NCI-H345 (cell line): ENCODE data around the gene ABCA13.

Experiments used
- DNase-seq: peaks from one replicate; lab custom pipeline; 2025; lab: John Stamatoyannopoulos, UW

The ABCA13 gene

GRCh38 chr7:48428091-48428684, 256.9 kb downstream of the ABCA13 start:
- DNase-seq = peak; percentile 22

GRCh38 chr7:48429117-48429516, 257.9 kb downstream of the ABCA13 start:
- no peak for DNase-seq

- no peak for DNase-seq
Measured at GRCh38 chr7:48438206-48438605, 266.9 kb downstream of the ABCA13 start.

GRCh38 chr7:48441848-48442492, 270.7 kb downstream of the ABCA13 start:
- peak; percentile 74 for DNase-seq

DNA sequence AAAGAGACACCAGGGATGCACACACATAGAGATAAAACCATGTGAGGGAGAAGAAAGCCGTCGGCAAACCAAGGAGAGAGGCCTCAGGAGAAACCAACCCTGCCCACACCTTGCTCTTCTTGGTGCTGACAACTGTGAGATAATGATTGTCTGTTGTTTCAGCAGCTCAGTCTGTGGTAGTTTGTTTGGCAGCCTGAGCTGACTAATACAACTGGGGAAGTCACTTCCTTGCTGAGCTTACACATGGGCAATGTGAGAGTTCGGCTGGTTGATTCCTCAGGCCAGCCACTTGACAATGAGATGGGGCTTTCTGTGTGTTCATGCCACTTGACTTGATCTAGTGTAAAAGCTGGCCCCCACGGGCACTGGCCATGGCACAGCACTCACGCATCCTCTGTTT, 271.8 kb downstream of the ABCA13 start:
- no peak for DNase-seq

- no peak for DNase-seq
Measured at GRCh38 chr7:48446721-48447120, 275.5 kb downstream of the ABCA13 start.

DNA sequence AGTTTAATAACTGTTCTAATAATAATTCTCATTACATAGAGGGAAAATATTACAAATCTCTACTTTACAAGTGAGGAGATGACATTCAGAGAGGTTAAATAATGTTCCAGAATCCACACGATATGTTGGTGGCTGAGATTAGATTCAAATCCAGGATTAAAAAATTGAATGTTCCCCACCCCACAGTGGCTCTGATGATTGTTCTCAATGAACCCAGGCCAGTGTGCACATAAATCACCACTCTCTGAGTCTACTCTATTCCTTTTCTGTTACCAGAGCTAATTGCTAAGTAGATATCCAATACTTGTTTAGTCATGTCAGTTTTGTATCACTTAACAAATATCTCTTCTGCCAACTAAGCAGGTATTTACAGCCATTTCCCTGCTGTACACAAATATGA, 281.0 kb downstream of the ABCA13 start:
- DNase-seq = no peak

DNA sequence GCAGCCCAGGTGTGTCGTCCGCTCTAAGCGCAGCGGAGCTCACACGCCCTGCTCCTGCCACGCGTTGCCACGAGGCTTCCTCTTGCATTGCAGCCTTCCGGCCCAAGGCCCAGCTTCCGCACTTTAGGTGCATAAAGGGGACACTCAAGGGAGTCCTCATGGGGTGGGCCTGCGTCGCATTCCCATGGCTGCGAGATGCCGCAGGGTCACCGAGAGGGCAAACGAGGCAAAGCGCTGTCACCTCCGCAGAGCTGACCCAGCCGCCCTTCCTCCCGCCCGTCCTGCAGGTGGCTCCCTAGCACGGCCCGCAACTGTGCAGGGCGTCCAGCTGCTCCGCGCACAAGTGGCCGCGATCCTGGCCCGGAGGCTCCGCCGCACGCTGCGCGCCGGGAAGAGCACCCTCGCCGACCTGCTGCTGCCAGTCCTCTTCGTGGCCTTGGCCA, 283.5 kb downstream of the ABCA13 start:
- DNase-seq = no peak

- no peak for DNase-seq
Measured at GRCh38 chr7:48455363-48455762, 284.1 kb downstream of the ABCA13 start.

- no peak for DNase-seq
Measured at GRCh38 chr7:48458701-48459524, 287.7 kb downstream of the ABCA13 start.

DNA sequence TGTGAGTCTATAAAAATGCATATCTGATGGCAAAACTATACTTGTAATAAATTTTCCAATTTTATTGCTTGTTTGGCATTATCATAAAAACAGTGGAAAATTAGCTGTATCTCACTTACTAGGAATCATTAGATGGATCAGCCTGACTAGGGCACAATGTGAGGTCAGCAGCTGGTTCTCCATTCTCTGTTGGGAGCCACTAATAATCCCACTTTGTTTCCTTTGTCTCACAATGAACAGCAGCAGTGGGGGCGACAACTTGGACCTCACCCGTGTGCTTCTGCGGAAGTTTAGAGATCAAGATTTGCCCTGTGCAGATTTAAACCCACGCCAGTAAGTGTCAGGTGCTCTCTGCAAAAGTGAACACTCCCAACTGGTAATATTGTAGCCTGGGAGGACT, 295.5 kb downstream of the ABCA13 start:
- DNase-seq = no peak

- DNase-seq = no peak
Measured at GRCh38 chr7:48471196-48471595, 299.9 kb downstream of the ABCA13 start.

GRCh38 chr7:48472640-48473039, 301.4 kb downstream of the ABCA13 start:
- no peak for DNase-seq

DNA sequence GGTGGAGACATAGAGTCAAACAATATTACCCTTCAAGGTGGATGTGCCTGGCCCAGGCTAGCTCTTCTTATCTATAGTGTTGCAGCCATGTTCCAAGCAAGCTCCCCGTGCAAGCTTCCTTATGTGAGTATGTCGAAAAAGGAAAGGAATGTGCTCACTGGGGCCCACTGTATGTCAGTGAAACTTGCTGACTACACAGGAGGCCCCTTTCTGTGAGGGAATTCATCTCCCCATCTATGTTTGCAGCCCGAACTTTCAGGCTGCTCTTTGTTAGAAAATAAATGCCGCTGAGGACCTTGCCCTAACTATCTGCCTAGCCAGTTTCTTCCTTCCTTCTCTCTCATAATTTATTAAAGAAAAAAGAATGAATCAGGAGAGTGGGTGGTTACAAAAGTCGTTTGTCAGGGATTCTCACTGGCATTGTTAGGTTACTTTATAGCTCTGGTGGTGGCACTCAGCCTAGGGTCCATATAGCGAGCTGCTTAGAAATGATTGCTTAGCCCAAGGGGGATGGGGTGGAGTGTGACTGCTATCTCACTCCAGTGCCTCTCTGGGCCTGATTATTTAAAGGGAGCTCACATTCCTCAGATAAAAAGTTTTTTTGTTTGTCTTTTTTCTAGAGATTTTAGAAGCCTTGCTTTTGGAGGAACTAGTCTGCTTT, 302.1 kb downstream of the ABCA13 start:
- DNase-seq = no peak

DNA sequence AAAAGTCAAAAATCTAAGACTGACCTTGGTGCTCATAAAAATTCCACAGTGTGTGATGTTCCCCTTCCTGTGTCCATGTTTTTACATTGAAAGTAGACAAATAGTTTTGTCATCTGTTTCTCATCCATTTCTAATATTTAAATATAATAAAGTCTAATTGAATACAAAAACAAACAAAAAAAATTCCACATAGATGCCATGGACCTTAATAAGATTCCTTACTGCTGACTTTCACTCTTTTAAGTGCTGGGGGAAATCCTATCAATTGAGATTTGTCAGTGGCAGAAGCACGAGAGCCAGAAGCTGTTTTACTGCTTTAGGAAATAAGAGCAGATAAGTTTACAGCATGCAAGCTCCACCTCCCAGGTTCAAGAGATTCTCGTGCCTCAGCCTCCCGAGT, 310.0 kb downstream of the ABCA13 start:
- no peak for DNase-seq

GRCh38 chr7:48497521-48497920, 326.3 kb downstream of the ABCA13 start:
- no peak for DNase-seq

GRCh38 chr7:48502021-48502420, 330.8 kb downstream of the ABCA13 start:
- no peak for DNase-seq

DNA sequence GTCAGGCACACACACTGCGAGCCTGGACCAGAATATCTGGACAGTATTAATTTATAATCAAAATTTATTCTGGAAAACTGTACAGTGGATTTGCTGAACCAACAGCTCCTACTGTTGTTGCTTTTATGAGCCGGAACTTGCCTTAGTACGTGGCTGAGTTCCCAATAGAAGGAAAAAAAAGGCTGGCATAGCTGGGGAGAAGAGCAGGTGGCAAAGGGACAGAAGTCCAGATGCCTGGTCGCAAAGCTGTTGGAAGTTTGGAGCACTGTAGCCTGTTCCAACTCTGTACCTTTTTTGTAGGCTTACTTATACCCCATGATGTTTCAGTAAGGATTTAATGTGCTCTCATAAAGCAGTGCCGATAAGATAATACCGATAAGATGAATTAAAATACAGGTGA, 333.8 kb downstream of the ABCA13 start:
- no peak for DNase-seq

GRCh38 chr7:48505466-48505865, 334.2 kb downstream of the ABCA13 start:
- DNase-seq = no peak

DNA sequence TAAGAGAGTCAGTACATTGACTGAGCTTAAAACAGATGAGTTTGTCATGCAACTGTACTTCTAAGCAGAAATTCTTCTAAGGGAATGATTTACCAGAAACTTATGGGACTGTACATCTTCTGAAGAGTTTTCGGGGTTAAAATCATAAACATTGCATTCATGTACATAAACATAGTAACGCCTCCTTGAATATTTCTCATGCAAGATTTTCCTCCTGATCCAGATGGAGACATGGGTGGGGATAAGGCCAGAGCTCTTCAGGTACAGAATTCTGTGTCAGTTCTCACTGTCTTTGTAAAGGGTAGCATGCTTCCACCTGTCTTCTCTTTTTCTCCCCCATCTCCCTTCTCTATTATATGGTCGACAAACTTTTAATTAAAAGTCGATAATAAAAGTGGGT, 335.3 kb downstream of the ABCA13 start:
- DNase-seq = no peak

DNA sequence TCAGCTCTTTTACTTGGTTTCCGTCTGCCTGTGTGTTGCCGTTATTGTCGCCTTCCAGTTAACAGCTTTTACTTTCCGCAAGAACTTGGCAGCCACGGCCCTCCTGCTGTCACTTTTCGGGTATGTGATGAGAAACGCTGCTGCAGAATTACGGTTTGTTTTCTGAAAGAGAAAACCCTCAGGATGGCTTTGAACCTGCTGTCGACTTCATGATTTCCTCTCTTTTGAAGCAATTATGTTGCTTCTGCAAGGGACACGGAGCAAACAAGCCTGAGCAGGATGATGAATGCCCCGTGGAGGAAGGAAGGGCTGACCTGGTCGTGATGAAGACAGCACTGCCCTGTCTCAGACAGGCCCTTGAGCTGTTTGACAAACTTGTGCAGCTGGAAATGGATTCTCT, 339.8 kb downstream of the ABCA13 start:
- no peak for DNase-seq

- DNase-seq = no peak
Measured at GRCh38 chr7:48512892-48513291, 341.6 kb downstream of the ABCA13 start.

DNA sequence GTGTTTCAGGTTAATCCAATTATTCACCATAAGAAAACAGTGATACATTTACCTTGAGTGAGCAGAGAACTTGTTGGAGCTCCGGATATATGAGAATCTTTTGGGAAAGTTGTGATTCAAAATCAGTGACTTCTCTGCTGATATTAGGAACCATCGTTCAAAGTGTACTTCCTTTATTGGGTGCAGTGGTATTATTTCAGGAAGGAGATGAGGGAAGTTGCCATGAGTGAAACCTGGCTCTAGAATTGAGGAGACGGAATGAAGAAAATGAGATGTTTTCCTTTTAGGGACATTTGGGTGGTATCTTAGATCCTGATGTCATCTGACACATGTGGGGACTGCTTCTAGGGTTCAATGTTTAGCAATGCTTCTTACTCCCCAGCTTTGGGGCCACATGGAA, 343.9 kb downstream of the ABCA13 start:
- DNase-seq = no peak
